GM08714 (cell line): ENCODE results near the gene HSPB9.
A peak's percentile ranks its signal among the peaks of the same experiment; 100 is the strongest.
"Not testable (repeated sequence)": the region's sequence is repeated elsewhere in the genome, so short reads cannot be mapped to it uniquely, and the experiment has no call there.

Source experiments
- H3K4me3 ChIP-seq: fragments of 200-500 bp; sonication (Bioruptor generic); 2 replicates; pipeline ENCODE4 v1.5.1; 2014; ENCODE audit warnings: mild to moderate bottlenecking, low read length, inconsistent platforms
- ZNF274 ChIP-seq: IDR thresholded peaks from 2 replicates; pipeline ENCODE4 v1.6.1; 2012; ENCODE audit warnings: mild to moderate bottlenecking, low read depth, low read length

The HSPB9 gene

DNA sequence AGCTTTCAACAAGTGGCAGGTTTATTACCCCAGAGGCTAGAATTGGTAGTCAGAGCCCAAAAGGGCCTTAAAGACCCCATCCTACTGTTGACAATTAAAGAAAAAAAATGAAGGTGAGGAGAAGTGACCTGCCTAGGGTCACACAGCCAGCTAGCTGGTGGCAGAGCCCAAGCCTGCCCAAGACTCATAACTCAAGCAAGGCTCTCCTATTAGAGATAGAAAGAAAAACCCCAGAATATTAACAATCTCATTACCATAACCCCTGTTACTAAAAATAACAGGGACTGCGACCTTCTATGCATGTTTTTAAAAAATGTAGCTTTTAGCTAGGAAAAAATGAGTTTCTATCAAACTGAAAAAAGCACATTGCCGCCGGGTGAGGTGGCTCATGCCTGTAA is 14.0 kb downstream of the HSPB9 start:
- no peak overlapping the region for H3K4me3 ChIP-seq
- TF ChIP-seq ZNF274: no peak

DNA sequence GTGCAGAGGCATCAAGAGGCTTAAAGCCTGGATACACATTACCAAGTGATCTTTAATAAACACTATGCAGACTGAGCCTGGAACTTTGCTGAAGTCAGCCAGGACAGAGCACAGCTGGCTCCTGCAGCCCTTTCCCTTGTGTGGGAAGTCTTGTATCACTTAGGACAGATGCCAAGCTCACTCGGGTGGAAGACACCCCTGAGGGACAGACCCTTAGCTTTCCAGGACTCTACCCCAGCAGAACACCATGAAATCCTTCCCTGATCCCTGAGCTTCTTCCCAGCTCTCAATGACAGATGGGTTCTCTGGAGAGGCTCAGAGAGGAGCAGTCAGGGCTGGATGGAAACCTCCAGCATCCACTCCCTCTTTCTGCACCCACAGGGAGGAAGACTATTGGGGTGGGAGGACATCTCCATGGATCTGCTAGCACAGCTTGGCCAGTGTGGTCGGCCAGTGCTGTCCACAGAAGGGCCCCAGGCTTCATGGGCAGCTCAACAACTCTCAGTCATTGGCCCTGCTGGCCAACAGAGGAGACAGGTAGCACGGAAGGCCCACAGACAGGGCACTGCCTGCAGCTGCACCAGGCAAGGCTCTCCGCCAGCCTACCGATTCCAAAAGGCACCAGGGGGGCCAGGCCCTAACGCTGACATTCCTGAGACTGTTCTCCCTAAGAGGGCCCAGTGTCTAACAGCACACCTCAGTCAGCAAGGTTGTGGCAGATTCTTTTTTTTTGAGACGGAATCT is 16.3 kb downstream of the HSPB9 start:
- TF ChIP-seq ZNF274: no peak
- H3K4me3 ChIP-seq: no peak overlapping the region

DNA sequence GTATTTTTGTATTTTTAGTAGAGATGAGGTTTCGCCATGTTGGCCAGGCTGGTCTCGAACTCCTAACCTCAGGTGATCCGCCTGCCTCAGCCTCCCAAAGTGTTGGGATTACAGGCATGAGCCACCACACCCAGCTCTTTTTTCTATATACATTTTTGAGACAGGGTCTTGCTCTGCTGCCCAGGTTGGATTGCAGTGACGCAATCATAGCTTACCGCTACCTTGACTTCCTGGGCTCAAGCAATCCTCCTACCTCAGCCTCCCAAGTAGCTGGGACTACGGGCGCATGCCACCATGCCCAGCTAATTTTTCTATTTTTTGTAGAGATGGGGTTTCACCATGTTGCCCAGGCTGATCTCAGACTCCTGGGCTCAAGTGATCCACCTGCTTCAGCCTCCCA is 18.1 kb downstream of the HSPB9 start:
- H3K4me3 ChIP-seq: not testable (repeated sequence)

DNA sequence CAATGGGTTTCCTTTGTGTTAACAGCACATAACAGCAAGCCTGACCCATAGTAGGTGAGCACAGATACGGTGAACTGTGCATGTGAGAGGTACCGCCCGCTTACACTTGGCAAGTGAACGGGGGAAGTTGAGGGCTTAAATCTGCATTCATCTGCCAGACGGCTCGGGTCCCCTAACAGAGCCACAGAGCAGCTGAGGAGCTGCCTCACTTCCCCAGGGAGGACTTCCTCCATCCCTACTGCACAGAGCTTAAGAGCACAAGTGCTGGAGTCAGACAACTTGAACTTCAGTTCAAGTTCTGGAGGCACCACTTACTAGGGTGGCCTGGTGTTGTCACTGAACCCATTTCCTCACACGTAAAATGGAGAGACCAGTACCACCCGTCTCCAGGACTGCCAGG is 18.8 kb downstream of the HSPB9 start:
- no peak for TF ChIP-seq ZNF274
- H3K4me3 ChIP-seq: no peak overlapping the region

DNA sequence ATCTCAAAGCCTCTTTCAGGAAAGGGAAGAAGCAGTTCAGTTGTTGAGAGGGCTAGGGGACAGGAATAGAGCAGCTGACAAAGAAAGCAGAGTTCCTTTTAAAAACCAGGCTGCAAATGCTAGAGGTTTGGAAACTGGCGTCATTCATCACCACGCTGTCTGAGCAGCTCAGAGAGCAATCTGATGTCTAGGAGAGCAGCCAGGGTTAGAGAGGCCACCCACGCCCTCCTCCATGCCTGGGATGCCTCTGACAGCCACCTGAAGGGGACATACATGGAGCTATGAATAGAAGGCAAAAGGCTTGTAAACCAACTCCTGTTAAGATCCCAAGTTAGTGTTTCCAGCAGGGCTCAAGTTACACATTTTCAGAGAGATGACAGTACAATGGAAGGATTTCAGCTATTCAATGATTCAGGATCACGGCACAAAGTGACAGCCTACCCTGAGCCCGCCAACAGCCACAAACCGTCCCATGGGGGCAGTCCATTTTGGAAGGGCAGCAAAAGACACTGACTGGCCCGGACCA is 19.8 kb downstream of the HSPB9 start:
- no peak for TF ChIP-seq ZNF274
- no peak overlapping the region for H3K4me3 ChIP-seq

DNA sequence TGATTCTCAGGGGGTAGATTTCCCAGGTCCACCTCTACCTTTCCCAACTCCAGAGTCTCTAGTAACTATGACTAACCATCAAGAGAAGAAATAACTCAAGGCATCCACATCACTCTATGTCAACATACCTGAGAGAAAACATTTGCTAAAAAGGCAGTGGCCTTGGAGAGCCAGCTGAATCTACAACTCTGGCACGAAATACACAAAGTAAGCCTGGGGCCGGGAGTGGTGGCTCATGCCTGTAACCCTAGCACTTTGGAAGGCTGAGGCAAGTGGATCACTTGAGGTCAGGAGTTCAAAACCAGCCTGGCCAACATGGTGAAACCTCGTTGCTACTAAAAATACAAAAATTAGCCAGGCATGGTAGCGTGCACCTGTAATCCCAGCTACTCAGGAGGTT is 20.5 kb downstream of the HSPB9 start:
- not testable (repeated sequence) for H3K4me3 ChIP-seq

DNA sequence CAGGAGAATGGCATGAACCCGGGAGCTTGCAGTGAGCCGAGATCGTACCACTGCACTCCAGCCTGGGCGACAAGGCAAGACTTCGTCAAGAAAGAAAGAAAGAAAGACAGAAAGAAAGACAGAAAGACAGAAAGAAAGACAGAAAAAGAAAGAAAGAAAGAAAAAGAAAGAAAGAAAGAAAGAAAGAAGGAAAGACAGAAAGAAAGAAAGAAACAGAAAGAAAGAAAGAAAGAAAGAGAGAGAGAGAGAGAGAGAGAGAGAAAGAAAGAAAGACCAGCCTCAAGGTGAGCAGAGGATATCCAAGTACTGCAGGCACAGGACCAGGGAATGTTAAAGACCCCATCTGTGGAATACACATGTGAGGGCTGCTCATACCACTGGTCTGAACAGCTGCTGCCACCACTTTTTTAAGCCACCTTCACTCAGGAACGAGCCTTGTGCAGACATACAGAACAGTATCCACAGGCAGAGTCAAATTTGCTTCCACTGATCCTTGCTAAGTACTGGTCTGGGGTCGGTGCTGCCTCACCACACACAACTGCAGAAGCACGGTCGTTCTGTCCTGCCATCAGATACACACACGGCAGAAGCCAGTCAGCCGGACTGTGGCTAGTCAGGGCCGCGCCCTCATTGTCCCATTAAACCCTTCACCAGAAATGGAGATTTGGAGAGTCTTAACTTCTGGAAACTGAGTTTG is 24.5 kb downstream of the HSPB9 start:
- no peak for TF ChIP-seq ZNF274
- no peak overlapping the region for H3K4me3 ChIP-seq

DNA sequence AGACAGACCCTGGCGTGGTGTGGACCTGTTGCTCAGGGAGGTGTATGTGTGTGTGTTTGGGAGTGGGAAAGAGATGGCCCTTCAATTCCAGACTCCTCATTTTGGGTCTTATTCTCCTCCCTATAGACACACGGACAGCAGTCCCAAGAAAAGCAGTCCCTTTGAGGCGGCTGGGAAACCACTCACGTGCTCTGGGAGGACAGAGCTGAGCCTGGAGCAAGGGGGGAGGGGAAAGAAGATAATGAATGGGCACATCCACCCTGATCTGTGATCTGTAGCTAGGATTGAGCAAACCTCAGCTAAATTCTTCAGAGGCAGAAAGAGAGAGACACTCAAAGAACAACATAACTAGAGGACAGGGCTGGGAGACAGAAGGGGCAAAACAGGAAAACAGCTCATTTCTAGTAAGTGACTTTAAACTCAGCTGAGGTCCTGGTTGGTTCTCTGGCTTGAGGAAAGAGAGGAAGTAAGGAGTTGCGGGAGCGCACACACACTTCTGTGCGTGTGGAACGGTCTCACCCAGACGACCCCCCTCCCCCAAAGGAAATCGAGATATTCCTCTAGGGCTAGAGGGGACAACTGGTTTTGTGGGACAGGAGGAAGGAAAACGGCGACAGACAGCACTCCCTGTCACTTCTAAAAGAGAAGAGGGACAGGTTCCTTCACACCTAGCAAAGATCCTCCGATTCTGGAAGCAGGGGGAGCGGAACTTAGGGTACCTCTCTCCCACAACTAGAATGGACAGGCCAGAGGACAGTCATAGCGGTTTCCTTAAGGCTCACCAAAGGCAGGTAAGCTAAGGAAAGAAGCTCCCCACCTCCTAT is 31.5 kb downstream of the HSPB9 start:
- H3K4me3 ChIP-seq: peak overlapping the region; percentile 97
- no peak for TF ChIP-seq ZNF274

DNA sequence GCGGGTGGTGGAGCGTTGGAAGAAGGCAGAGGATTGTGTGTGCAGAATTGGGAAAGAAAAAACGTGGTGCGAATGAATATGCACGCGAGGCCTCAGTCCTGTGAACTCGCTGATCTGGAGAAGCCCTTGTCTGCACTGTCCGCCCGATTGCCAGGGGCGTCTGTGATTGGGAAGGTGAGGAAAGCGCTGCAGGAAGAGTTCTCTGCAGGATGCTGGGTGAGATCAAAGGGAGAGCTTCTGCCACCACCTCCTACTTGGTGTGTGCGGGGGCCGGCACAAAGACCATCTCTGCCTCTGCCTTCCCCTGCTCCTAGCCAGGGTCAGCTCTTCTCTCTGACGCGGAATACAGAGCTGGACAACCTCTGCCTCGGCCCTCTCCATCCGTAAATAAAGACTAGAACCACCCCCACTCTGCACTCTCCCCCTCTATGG is 33.0 kb downstream of the HSPB9 start:
- peak overlapping the region; percentile 57; the same call in 1 of the 2 replicates for H3K4me3 ChIP-seq
- no peak for TF ChIP-seq ZNF274

DNA sequence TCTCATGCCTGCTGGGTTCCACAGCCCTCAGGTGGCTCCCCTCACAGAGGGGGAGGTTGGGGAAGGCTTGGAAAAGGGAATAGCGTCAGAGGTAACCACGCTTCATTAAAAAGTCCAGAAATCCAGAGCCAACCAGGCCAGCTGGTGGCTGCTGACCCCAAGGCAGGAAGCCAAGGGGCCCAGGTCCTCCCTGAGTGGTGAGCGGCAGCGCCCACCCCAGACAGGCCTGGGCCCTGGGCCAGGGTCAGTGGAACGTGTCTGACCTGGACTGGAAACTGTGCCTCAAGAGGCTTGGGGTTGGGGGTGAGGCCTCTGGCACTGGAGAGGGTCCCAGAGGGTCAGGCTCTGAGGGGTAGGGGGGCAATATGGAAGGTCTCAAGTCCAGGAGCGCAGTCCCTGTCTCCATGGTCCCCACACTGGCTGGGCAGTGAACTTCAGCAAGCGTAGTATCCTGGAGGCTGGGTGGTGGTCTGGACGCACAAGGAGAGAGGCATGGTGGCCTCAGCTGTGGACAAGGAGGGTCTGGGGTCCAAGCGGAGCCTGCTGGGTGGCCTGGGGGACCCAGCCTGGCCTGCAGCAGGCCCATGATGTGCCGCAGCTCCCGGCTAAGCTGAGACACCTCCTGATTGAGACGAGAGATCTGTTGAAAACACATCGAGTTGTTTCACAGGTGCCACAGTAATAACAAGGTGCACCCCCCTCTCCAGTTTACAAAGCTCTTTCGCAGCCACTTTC is 37.4 kb downstream of the HSPB9 start:
- H3K4me3 ChIP-seq: no peak overlapping the region
- TF ChIP-seq ZNF274: no peak

DNA sequence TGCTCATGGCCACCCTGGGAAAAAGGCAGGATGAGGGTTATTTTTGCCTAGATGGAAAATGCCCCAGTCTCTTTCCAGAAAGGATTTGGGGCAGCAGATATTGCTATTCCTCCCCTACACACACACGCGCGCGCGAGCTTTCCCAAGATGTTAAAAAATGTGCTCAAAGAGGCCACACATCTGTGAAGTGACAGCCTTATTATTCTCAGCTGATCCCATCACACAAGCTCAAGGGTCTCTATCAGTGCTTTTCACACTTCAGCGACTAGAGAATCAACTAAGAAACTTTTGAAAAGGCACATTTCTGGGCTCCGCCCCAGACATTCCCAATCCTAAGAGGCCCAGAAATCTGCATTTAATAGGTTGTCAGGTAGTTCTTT is 37.9 kb downstream of the HSPB9 start:
- no peak for TF ChIP-seq ZNF274
- no peak overlapping the region for H3K4me3 ChIP-seq

DNA sequence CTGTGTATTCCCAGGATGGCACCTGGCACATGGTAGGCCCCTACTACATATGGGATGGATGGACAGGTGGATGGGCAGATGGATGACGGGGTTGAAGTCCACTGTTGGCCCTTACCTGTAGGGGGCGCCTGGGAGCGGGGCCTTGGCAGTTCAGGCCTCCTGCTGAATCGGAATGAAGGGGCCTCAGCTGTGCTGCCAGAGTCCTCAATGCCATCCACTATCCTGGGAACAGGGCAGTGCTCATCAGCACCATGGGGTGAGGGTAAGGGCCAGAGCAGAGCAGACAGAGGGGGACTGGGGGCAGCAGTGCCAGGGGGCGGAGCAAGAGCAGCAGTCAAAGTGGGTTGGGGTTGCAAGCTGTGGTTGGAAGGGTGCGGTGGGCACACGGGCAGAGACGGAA is 40.5 kb downstream of the HSPB9 start:
- H3K4me3 ChIP-seq: no peak overlapping the region
- TF ChIP-seq ZNF274: no peak

DNA sequence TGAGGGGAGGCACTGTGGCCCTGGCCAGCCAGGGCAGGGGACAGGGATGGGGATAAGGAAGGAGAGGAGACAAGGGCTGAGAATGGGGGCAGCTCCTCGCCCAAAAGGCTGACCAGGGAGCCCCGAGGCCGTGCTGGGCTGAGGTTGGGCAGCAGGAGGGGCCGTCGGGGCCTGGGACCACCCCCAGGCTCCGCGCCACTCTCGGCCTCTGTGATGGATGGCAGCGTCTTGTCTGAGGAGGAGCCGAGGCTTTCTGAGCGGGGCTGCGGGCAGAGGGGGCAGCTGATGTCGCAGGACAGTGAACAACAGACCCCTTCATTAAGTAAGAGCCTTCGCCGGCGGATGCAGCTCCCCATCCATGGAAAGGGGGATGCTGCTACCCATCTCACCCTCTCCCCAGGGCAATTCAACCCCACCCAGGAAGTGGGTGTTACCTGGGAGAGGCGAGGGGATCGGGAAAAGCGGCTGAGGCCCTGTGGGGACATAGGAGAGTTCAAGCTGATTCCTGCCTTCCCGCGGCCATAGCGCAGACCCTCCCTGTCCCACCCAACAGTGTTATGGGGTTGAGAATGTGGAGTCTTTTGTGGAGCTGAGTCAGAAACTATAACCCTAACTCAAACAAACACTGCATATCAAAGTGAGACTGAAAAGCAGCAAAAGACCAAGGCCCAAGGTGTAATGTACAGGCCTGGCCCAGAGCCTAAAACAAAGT is 41.2 kb downstream of the HSPB9 start:
- H3K4me3 ChIP-seq: no peak overlapping the region
- no peak for TF ChIP-seq ZNF274
